RWPE2 (cell line): ENCODE results near the gene GOT1.
A peak's percentile ranks its signal among the peaks of the same experiment; 100 is the strongest.

Experiments
- ATAC-seq: fragments of 200-7000 bp; cut with Tn5 transposase; 3 replicates; pipeline ENCODE4 v1.9.1; 2021; ENCODE audit warnings: low read depth
- DNase-seq: peaks from one replicate; pipeline ENCODE4 v3.0.0-alpha.2; 2020; ENCODE audit warnings: low spot score
- H3K27ac ChIP-seq: fragments of 450-650 bp; 2 replicates; pipeline ENCODE4 v1.5.1; 2017; ENCODE audit warnings: mild to moderate bottlenecking; ENCODE audit not compliant: poor library complexity, severe bottlenecking
- H3K27me3 ChIP-seq: fragments of 250-450 bp; sonication (Bioruptor Pico); 2 replicates; pipeline ENCODE4 v1.5.1; 2021; ENCODE audit warnings: mild to moderate bottlenecking, moderate library complexity; ENCODE audit not compliant: insufficient read depth, poor library complexity, severe bottlenecking
- H3K36me3 ChIP-seq: fragments of 250-450 bp; sonication (Bioruptor Pico); 2 replicates; pipeline ENCODE4 v1.5.1; 2020; ENCODE audit warnings: low read depth, mild to moderate bottlenecking, moderate library complexity
- H3K4me1 ChIP-seq: fragments of 250-450 bp; sonication (Bioruptor Pico); 2 replicates; pipeline ENCODE4 v1.5.1; 2021; ENCODE audit warnings: mild to moderate bottlenecking, moderate library complexity; ENCODE audit not compliant: insufficient read depth, poor library complexity, severe bottlenecking
- H3K4me3 ChIP-seq: fragments of 250-450 bp; sonication (Bioruptor Pico); 2 replicates; pipeline ENCODE4 v1.5.1; 2021; ENCODE audit warnings: mild to moderate bottlenecking, moderate library complexity; ENCODE audit not compliant: severe bottlenecking
- H3K9me3 ChIP-seq: fragments of 250-450 bp; sonication (Bioruptor Pico); 2 replicates; pipeline ENCODE4 v1.5.1; 2021; ENCODE audit warnings: mild to moderate bottlenecking, moderate library complexity; ENCODE audit not compliant: severe bottlenecking
- TF ChIP-seq, protein P1 (sequence below): fragments of 450-650 bp; IDR thresholded peaks from one replicate; pipeline ENCODE4 v1.5.1; 2017; ENCODE audit warnings: mild to moderate bottlenecking, moderate library complexity; ENCODE audit not compliant: poor library complexity, severe bottlenecking

Gene GOT1

DNA sequence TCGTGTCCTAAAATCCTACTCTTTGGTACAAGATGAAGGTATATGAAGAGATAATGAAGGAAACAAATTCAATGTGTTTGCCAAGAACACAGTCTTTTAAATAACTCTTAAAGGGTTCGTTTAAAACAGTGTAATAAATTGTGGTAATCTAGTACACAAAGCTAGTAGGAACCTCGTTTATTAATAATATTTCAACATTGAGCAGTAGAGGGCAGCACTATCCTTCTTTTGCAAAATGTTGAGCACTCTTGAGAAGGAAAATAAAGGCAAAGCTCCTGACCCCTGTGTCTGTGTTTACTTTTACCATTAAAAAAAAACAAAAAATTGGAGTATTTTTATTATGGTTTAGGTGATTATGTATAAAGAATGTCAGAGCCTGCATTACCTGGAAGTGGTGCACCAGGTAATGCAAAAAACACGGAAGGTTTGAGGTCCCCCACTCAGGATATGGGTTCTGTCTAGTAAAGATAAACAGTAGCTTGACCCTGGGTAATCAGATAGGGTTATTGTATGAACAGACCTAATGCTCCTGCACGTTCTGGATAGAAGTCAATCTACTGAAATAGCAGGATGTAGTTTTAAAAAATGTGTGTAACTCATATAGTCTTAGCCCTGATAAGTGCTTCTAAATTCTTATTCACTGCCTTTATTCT lies 5.7 kb upstream of the GOT1 start:
- H3K9me3 ChIP-seq = no peaks in the 10 kb centered on the region
- TF ChIP-seq, protein P1, sequence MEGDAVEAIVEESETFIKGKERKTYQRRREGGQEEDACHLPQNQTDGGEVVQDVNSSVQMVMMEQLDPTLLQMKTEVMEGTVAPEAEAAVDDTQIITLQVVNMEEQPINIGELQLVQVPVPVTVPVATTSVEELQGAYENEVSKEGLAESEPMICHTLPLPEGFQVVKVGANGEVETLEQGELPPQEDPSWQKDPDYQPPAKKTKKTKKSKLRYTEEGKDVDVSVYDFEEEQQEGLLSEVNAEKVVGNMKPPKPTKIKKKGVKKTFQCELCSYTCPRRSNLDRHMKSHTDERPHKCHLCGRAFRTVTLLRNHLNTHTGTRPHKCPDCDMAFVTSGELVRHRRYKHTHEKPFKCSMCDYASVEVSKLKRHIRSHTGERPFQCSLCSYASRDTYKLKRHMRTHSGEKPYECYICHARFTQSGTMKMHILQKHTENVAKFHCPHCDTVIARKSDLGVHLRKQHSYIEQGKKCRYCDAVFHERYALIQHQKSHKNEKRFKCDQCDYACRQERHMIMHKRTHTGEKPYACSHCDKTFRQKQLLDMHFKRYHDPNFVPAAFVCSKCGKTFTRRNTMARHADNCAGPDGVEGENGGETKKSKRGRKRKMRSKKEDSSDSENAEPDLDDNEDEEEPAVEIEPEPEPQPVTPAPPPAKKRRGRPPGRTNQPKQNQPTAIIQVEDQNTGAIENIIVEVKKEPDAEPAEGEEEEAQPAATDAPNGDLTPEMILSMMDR = peak; percentile 85
- ATAC-seq (peak; percentile 47; the same call in 1 of the 3 replicates), DNase-seq (no peak)
- H3K4me3 ChIP-seq = no peak overlapping the region
- peaks cover 5% of the 10 kb centered on the region for H3K4me1 ChIP-seq
- peaks cover 9% of the 10 kb centered on the region for H3K36me3 ChIP-seq
- H3K27ac ChIP-seq = no peak overlapping the region
- no peaks in the 10 kb centered on the region for H3K27me3 ChIP-seq

DNA sequence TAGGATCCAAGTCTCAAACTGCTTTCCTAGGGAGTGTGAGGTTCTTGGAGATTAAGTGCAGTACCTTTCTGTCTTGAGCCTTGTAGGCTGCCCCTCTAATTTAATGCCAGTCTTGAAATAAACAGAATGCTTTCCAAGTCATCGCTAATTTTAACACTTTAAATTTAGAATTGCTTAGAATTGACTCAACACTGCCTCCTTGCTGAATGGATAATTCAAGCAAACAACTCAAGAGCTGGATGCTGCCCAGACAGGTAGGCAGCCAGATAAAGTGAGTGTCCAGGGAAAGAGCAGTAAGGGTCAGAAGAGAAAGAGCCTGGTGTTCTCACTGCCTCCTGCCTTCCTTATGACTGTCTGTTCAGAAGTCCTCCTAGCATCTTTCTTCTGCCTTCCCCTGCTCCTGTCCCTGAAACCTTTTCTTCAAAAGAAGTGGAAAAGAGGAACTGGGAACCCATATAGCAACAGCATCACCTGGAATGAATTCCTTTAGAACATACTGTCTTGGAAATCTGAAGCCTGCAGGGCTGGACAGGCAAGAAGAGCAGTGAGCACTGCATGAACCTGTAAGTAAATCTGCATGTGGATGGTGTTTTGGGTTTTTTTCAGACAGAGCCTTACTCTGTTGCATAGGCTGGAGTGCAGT lies 3.1 kb upstream of the GOT1 start:
- Histone ChIP-seq H3K27ac (no peak overlapping the region), H3K9me3 (no peaks in the 10 kb centered on the region), H3K36me3 (peaks cover 9% of the 10 kb centered on the region), H3K4me3 (no peak overlapping the region), H3K27me3 (no peaks in the 10 kb centered on the region), H3K4me1 (peaks cover 5% of the 10 kb centered on the region)
- DNase-seq = no peak
- TF ChIP-seq, protein P1 = peak; percentile 49
- no peak for ATAC-seq

GRCh38 chr10:99432881-99433280 lies 2.5 kb upstream of the GOT1 start:
- H3K9me3 ChIP-seq = no peaks in the 10 kb centered on the region
- no peak overlapping the region for H3K27ac ChIP-seq
- no peak overlapping the region for H3K4me3 ChIP-seq
- DNase-seq (no peak), ATAC-seq (no peak)
- H3K36me3 ChIP-seq = peaks cover 10% of the 10 kb centered on the region
- no peaks in the 10 kb centered on the region for H3K27me3 ChIP-seq
- H3K4me1 ChIP-seq = peaks cover 5% of the 10 kb centered on the region
- TF ChIP-seq, protein P1 = no peak

DNA sequence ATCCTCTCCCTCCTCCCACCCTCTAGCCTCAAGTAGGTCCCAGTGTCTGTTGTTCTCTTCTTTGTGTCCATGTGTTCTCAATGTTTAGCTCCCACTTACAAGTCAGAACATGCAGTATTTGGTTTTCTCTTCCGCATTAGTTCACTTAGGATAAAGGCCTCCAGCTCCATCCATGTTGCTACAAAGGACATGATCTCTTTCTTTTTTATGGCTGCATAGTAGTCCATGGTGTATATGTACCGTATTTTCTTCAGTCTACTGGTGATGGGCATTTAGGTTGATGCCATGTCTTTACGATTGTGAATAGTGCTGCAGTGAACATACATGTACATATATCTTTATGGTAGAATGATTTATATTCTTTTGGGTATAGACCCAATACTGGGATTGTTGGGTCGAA lies 1.6 kb upstream of the GOT1 start:
- TF ChIP-seq, protein P1 = no peak
- peaks cover 12% of the 10 kb centered on the region for H3K36me3 ChIP-seq
- peaks cover 5% of the 10 kb centered on the region for H3K4me1 ChIP-seq
- H3K4me3 ChIP-seq = peak overlapping the region; percentile 86
- no peak for DNase-seq
- no peaks in the 10 kb centered on the region for H3K9me3 ChIP-seq
- no peaks in the 10 kb centered on the region for H3K27me3 ChIP-seq
- no peak for ATAC-seq
- peak overlapping the region; percentile 82 for H3K27ac ChIP-seq
